Measurements from ENCODE around the gene PSME3IP1. TPM values are rescaled to one million over a fixed set of nuclear protein-coding genes. Genes with fewer than 3 reads are reported as not detected.

PSME3IP1 gene
- total and polyA plus RNA-seq, 12 donors: 32.9 to 129 (median 67.8) TPM

DNA sequence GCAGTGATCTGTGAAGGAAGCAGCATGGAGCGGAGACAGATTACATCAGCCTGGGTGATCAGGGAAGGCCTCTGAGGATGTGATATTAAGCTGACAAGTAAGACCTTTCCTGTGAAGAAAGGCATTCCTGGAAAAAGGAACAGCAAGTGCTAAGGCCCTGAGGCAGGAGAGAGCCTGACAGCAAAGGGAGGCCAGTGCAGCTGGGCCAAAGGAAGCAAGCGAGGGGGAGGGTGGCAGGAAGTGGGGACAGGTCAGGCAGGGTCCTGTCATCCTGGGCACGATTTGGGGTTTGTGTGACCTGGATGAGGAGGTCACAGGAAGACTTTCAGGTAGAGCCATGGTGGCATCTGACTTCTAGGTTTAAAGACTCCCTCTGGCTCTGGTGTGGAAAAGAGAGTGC is 81.1 kb downstream of the PSME3IP1 start:
- H3K27ac ChIP-seq: no peak overlapping the region
- H3K27me3 ChIP-seq: no peaks in the 10 kb centered on the region
- H3K4me3 ChIP-seq: no peak overlapping the region
- intact Hi-C loops (cut with DNase I): loop anchor here in 1 of 2 donors (10.0 kb wide), 1 partner anchor 310 kb away; no protein-coding TSS in a partner anchor
- H3K9me3 ChIP-seq (replicated peaks in 1 of 3): no peaks in the 10 kb centered on the region
- no peak for DNase-seq
- no peaks in the 10 kb centered on the region for H3K4me1 ChIP-seq (replicated peaks in 1 of 2)
- TF ChIP-seq, protein P1, sequence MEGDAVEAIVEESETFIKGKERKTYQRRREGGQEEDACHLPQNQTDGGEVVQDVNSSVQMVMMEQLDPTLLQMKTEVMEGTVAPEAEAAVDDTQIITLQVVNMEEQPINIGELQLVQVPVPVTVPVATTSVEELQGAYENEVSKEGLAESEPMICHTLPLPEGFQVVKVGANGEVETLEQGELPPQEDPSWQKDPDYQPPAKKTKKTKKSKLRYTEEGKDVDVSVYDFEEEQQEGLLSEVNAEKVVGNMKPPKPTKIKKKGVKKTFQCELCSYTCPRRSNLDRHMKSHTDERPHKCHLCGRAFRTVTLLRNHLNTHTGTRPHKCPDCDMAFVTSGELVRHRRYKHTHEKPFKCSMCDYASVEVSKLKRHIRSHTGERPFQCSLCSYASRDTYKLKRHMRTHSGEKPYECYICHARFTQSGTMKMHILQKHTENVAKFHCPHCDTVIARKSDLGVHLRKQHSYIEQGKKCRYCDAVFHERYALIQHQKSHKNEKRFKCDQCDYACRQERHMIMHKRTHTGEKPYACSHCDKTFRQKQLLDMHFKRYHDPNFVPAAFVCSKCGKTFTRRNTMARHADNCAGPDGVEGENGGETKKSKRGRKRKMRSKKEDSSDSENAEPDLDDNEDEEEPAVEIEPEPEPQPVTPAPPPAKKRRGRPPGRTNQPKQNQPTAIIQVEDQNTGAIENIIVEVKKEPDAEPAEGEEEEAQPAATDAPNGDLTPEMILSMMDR (IDR thresholded peaks at IDR 0.05): no peak
- no peak for TF ChIP-seq POLR2A (IDR thresholded peaks at IDR 0.05)
- 66 to 79% (median 69%) methylated on average over 3 of the region's 3 CpGs for WGBS, 4 donors
- H3K36me3 ChIP-seq (replicated peaks in 1 of 2): no peaks in the 10 kb centered on the region

DNA sequence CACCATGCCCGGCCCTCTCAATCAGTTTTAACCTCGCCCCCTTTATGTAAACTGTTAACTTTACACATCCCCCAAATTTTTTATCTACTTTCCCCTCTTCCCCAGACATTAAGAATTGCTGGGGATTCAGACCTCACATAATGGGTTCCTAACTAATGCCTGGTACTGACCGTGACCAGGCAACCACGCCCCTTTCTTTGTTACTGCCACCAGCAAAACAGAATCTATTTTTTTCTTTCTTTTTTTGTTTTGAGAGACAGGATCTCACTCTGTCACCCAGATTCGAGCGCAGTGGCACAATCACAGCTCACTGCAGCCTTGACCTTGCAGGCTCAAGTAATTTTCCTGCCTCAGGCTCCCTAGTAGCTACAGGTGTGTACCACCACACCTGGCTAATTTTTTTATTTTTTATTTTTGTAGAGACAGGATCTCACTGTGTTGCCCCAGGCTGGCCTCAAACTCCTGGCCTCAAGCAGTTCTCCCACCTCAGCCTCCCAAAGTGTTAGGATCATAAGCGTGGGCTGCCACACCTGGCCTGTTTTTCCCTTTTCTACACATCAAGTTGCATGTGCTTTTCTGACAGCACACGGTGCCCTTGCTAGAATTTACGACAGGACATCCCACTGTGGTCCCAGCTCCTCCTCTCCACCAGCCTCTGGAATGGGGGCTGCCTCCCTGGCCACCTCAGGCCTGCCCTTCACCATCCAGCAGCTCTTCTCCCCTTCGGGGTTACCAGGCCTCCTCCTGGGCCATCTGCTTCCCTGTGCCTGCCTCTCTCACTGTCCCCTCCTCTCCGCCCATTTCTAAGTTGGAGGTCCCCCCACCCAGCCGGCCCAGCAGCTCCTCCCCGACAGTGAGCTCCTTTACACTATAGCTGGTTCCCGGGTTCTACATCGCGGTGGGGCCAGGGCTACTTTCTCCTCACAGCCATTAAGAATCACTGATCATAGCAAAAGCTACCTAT is 82.7 kb downstream of the PSME3IP1 start:
- H3K27ac ChIP-seq: no peak overlapping the region
- H3K36me3 ChIP-seq (replicated peaks in 1 of 2): no peaks in the 10 kb centered on the region
- TF ChIP-seq, protein P1 (IDR thresholded peaks at IDR 0.05): no peak
- TF ChIP-seq POLR2A (IDR thresholded peaks at IDR 0.05): no peak
- H3K9me3 ChIP-seq (replicated peaks in 1 of 3): no peaks in the 10 kb centered on the region
- no peak for DNase-seq
- H3K4me1 ChIP-seq (replicated peaks in 1 of 2): no peaks in the 10 kb centered on the region
- no peak overlapping the region for H3K4me3 ChIP-seq
- intact Hi-C loops (cut with DNase I): loop anchor here in 1 of 2 donors (10.0 kb wide), 1 partner anchor 312 kb away; no protein-coding TSS in a partner anchor
- H3K27me3 ChIP-seq: no peaks in the 10 kb centered on the region
- WGBS, 4 donors: 77 to 85% (median 82%) methylated on average over 16 of the region's 16 CpGs

Other genes starting within 250 kb of the PSME3IP1 start
- 1 to 10 TPM; 1.3 to 7.9 (median 2.8) TPM for gene CETP, start 224.1 kb downstream of the PSME3IP1 start, total RNA-seq
- 1 to 10 TPM; 1.2 to 4.1 (median 2.3) TPM for gene CETP, start 224.1 kb downstream of the PSME3IP1 start, polyA plus RNA-seq
- 10 to 100 TPM in 8 of 9 donors, 1 to 10 TPM in 1; 6.0 to 44.8 (median 26.1) TPM for gene NLRC5, start 196.5 kb downstream of the PSME3IP1 start, total RNA-seq
- 10 to 100 TPM; 14.7 to 89.0 (median 58.6) TPM for gene NLRC5, start 196.5 kb downstream of the PSME3IP1 start, polyA plus RNA-seq
- 10 to 100 TPM; 11.8 to 43.6 (median 16.6) TPM for gene CPNE2, start 93.5 kb downstream of the PSME3IP1 start, total RNA-seq
- gene CPNE2, start 93.5 kb downstream of the PSME3IP1 start, polyA plus RNA-seq: 10 to 100 TPM in 2 of 3 donors, 1 to 10 TPM in 1; 9.6 to 36.7 (median 29.4) TPM
- 10 to 100 TPM; 17.3 to 40.2 (median 25.6) TPM for gene RSPRY1, start 290 bp upstream of the PSME3IP1 start, total RNA-seq
- 10 to 100 TPM in 1 of 3 donors, 1 to 10 TPM in 2; 7.7 to 43.5 (median 8.1) TPM for gene RSPRY1, start 290 bp upstream of the PSME3IP1 start, polyA plus RNA-seq
- gene ARL2BP, start 59.2 kb upstream of the PSME3IP1 start, total RNA-seq: 100 to 1,000 TPM in 1 of 9 donors, 10 to 100 TPM in 8; 47.9 to 116 (median 58.2) TPM
- 100 to 1,000 TPM in 1 of 3 donors, 10 to 100 TPM in 2; 32.6 to 136 (median 35.2) TPM for gene ARL2BP, start 59.2 kb upstream of the PSME3IP1 start, polyA plus RNA-seq
- gene PLLP, start 98.6 kb upstream of the PSME3IP1 start, total RNA-seq: 1 to 10 TPM; 1.0 to 10.0 (median 2.7) TPM
- 1 to 10 TPM; 1.5 to 7.0 (median 2.7) TPM for gene PLLP, start 98.6 kb upstream of the PSME3IP1 start, polyA plus RNA-seq
- gene CCL22, start 172.7 kb upstream of the PSME3IP1 start, total RNA-seq: 1 to 10 TPM in 2 of 9 donors, under 1 TPM in 4, not detected in 3; 0.14 to 3.0 (median 0.45) TPM
- gene CCL22, start 172.7 kb upstream of the PSME3IP1 start, polyA plus RNA-seq: 1 to 10 TPM in 1 of 3 donors, under 1 TPM in 2; 0.03 to 2.6 (median 0.08) TPM
- 10 to 100 TPM in 1 of 9 donors, 1 to 10 TPM in 8; 3.3 to 14.1 (median 7.0) TPM for gene CX3CL1, start 186.5 kb upstream of the PSME3IP1 start, total RNA-seq
- gene CX3CL1, start 186.5 kb upstream of the PSME3IP1 start, polyA plus RNA-seq: 1 to 10 TPM; 1.9 to 7.2 (median 6.0) TPM
- gene CCL17, start 218.7 kb upstream of the PSME3IP1 start, total RNA-seq: not detected
- gene CCL17, start 218.7 kb upstream of the PSME3IP1 start, polyA plus RNA-seq: not detected

Measured in adrenal gland (tissue), 12 donors.